ENCODE measurements around the gene MACO1.
"Not testable (repeated sequence)": the region's sequence is repeated elsewhere in the genome, so short reads cannot be mapped to it uniquely, and the experiment has no call there.

The MACO1 gene

GRCh38 chr1:25430073-25430966 lies at the start of gene MACO1:
MACO1 (plus strand) TSS chr1:25430897; CDS start chr1:25431099, 202 bp downstream.
- peak; percentile 65 for TF ChIP-seq MAX (IDR thresholded peaks at IDR 0.05)
- TF ChIP-seq TAF1 (IDR thresholded peaks at IDR 0.05; ENCODE audit: low read depth): peak; percentile 73; the same call in 1 of the 2 replicates
- no peak for TF ChIP-seq EP300 (IDR thresholded peaks at IDR 0.05; ENCODE audit: borderline replicate concordance)
- TF ChIP-seq EGR1 (IDR thresholded peaks at IDR 0.05): peak; percentile 20; the same call in 1 of the 2 replicates
- TF ChIP-seq TEAD4 (IDR thresholded peaks at IDR 0.05): 0 out of 2 replicates have a peak, but pooled peaks have one; percentile 23
- 0 out of 2 replicates have a peak, but pooled peaks have one; percentile 24 for TF ChIP-seq ZBTB7A (IDR thresholded peaks at IDR 0.05; ENCODE audit: low read depth)
- TF ChIP-seq USF1 (IDR thresholded peaks at IDR 0.05): no peak
- peak; percentile 37 for TF ChIP-seq CREB1 (IDR thresholded peaks at IDR 0.05; ENCODE audit: low read depth)
- 0 out of 2 replicates have a peak, but pooled peaks have one; percentile 10 for TF ChIP-seq YY1 (IDR thresholded peaks at IDR 0.05; ENCODE audit: low read depth)

GRCh38 chr1:25392841-25393240 lies 37.9 kb upstream of the MACO1 start:
- TF ChIP-seq CEBPB (IDR thresholded peaks at IDR 0.05) (no peak), MAX (IDR thresholded peaks at IDR 0.05) (no peak), FOXM1 (IDR thresholded peaks at IDR 0.05; ENCODE audit: borderline replicate concordance, low read depth) (no peak), TAF1 (IDR thresholded peaks at IDR 0.05; ENCODE audit: low read depth) (no peak), REST (IDR thresholded peaks at IDR 0.05; ENCODE audit: low read depth) (no peak), EP300 (IDR thresholded peaks at IDR 0.05; ENCODE audit: borderline replicate concordance) (no peak), EGR1 (IDR thresholded peaks at IDR 0.05) (no peak), CREB1 (IDR thresholded peaks at IDR 0.05; ENCODE audit: low read depth) (no peak), TEAD4 (IDR thresholded peaks at IDR 0.05) (no peak), USF1 (IDR thresholded peaks at IDR 0.05) (no peak), RAD21 (IDR thresholded peaks at IDR 0.05; ENCODE audit: low read depth) (no peak), YY1 (IDR thresholded peaks at IDR 0.05; ENCODE audit: low read depth) (no peak), TCF12 (IDR thresholded peaks at IDR 0.05; ENCODE audit: low read depth) (no peak), ZBTB7A (IDR thresholded peaks at IDR 0.05; ENCODE audit: low read depth) (no peak), NFIC (IDR thresholded peaks at IDR 0.05) (no peak)

GRCh38 chr1:25402947-25403803 lies 27.5 kb upstream of the MACO1 start:
- TF ChIP-seq RAD21 (IDR thresholded peaks at IDR 0.05; ENCODE audit: low read depth): peak; percentile 47

GRCh38 chr1:25420715-25421114 lies 10.0 kb upstream of the MACO1 start, which contains the start of gene RHCE:
RHCE (minus strand) TSS chr1:25420825; CDS start chr1:25420786, 39 bp downstream.
- TF ChIP-seq NFIC (IDR thresholded peaks at IDR 0.05); ZBTB7A (IDR thresholded peaks at IDR 0.05; ENCODE audit: low read depth); MAX (IDR thresholded peaks at IDR 0.05): not testable (repeated sequence)

GRCh38 chr1:25425098-25426085 lies 5.3 kb upstream of the MACO1 start:
- TF ChIP-seq YY1 (IDR thresholded peaks at IDR 0.05; ENCODE audit: low read depth) (no peak), CEBPB (IDR thresholded peaks at IDR 0.05) (no peak), RAD21 (IDR thresholded peaks at IDR 0.05; ENCODE audit: low read depth) (no peak), EP300 (IDR thresholded peaks at IDR 0.05; ENCODE audit: borderline replicate concordance) (no peak)

GRCh38 chr1:25427696-25428095 lies 3.0 kb upstream of the MACO1 start:
- TF ChIP-seq TAF1 (IDR thresholded peaks at IDR 0.05; ENCODE audit: low read depth) (no peak), NFIC (IDR thresholded peaks at IDR 0.05) (no peak), REST (IDR thresholded peaks at IDR 0.05; ENCODE audit: low read depth) (no peak), RAD21 (IDR thresholded peaks at IDR 0.05; ENCODE audit: low read depth) (no peak), TEAD4 (IDR thresholded peaks at IDR 0.05) (no peak), CREB1 (IDR thresholded peaks at IDR 0.05; ENCODE audit: low read depth) (no peak), EP300 (IDR thresholded peaks at IDR 0.05; ENCODE audit: borderline replicate concordance) (no peak), TCF12 (IDR thresholded peaks at IDR 0.05; ENCODE audit: low read depth) (no peak), USF1 (IDR thresholded peaks at IDR 0.05) (no peak), FOXM1 (IDR thresholded peaks at IDR 0.05; ENCODE audit: borderline replicate concordance, low read depth) (no peak), MAX (IDR thresholded peaks at IDR 0.05) (no peak)
